ENCODE measurements around the gene IL17RC.
"Not testable (repeated sequence)": the region's sequence is repeated elsewhere in the genome, so short reads cannot be mapped to it uniquely, and the experiment has no call there.

Gene IL17RC

GRCh38 chr3:9896755-9897407 is 20.0 kb upstream of the IL17RC start:
- DNase-seq: not testable (repeated sequence)

GRCh38 chr3:9897408-9898372 is 19.2 kb upstream of the IL17RC start:
- no peak for DNase-seq

- DNase-seq: no peak
Measured at GRCh38 chr3:9898467-9899241, 18.2 kb upstream of the IL17RC start.

- DNase-seq: no peak
Measured at GRCh38 chr3:9899289-9899791, 17.6 kb upstream of the IL17RC start.

- not testable (repeated sequence) for DNase-seq
Measured at GRCh38 chr3:9900965-9901415, 15.9 kb upstream of the IL17RC start.

- DNase-seq: no peak
Measured at GRCh38 chr3:9901967-9902366, 14.9 kb upstream of the IL17RC start.

- no peak for DNase-seq
Measured at GRCh38 chr3:9902372-9903237, 14.3 kb upstream of the IL17RC start, which contains the start of gene IL17RE. Gene IL17RE (plus strand): TSS chr3:9902848. CDS start chr3:9902933, 85 bp downstream.

GRCh38 chr3:9903238-9903624 is 13.7 kb upstream of the IL17RC start:
- no peak for DNase-seq

GRCh38 chr3:9903904-9904303 is 13.0 kb upstream of the IL17RC start:
- no peak for DNase-seq

- no peak for DNase-seq
Measured at GRCh38 chr3:9906480-9906879, 10.4 kb upstream of the IL17RC start.

- DNase-seq: no peak
Measured at GRCh38 chr3:9908286-9908685, 8.6 kb upstream of the IL17RC start.

- DNase-seq: no peak
Measured at GRCh38 chr3:9909221-9910013, 7.5 kb upstream of the IL17RC start.

- no peak for DNase-seq
Measured at GRCh38 chr3:9911863-9912262, 5.0 kb upstream of the IL17RC start.

- DNase-seq: no peak
Measured at GRCh38 chr3:9912294-9912935, 4.5 kb upstream of the IL17RC start.

- DNase-seq: no peak
Measured at GRCh38 chr3:9913601-9914000, 3.3 kb upstream of the IL17RC start.

- no peak for DNase-seq
Measured at GRCh38 chr3:9914011-9914410, 2.9 kb upstream of the IL17RC start.

GRCh38 chr3:9914559-9915253 is 2.2 kb upstream of the IL17RC start:
- no peak for DNase-seq

- peak; percentile 73 for DNase-seq
Measured at GRCh38 chr3:9915254-9916141, 1.4 kb upstream of the IL17RC start.

GRCh38 chr3:9916346-9916733 is 558 bp upstream of the IL17RC start:
- no peak for DNase-seq
